ENCODE measurements around the gene FOXD4.
A peak's percentile ranks its signal among the peaks of the same experiment; 100 is the strongest.
"Not testable (repeated sequence)": the region's sequence is repeated elsewhere in the genome, so short reads cannot be mapped to it uniquely, and the experiment has no call there.

FOXD4 gene

GRCh38 chr9:117995-118467 lies at the start of gene FOXD4:
Gene FOXD4, minus strand, starts transcription at chr9:118417. Its CDS starts 298 bp downstream, at chr9:118119.
- not testable (repeated sequence) for DNase-seq

- not testable (repeated sequence) for DNase-seq
Observed at GRCh38 chr9:159871-160270, 41.7 kb upstream of the FOXD4 start.

GRCh38 chr9:151173-151572 lies 33.0 kb upstream of the FOXD4 start:
- not testable (repeated sequence) for DNase-seq

DNA sequence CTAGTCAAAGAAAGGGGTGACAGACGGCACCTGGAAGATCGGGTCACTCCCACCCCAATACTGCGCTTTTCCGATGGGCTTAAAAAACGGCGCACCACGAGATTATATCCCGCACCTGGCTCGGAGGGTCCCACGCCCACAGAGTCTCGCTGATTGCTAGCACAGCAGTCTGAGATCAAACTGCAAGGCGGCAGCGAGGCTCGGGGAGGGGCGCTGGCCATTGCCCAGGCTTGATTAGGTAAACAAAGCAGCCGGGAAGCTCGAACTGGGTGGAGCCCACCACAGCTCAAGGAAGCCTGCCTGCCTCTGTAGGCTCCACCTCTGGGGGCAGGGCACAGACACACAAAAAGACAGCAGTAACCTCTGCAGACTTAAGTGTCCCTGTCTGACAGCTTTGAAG lies 21.7 kb upstream of the FOXD4 start:
- not testable (repeated sequence) for DNase-seq

GRCh38 chr9:117144-117994 lies 848 bp downstream of the FOXD4 start:
- DNase-seq: peak; percentile 66

DNA sequence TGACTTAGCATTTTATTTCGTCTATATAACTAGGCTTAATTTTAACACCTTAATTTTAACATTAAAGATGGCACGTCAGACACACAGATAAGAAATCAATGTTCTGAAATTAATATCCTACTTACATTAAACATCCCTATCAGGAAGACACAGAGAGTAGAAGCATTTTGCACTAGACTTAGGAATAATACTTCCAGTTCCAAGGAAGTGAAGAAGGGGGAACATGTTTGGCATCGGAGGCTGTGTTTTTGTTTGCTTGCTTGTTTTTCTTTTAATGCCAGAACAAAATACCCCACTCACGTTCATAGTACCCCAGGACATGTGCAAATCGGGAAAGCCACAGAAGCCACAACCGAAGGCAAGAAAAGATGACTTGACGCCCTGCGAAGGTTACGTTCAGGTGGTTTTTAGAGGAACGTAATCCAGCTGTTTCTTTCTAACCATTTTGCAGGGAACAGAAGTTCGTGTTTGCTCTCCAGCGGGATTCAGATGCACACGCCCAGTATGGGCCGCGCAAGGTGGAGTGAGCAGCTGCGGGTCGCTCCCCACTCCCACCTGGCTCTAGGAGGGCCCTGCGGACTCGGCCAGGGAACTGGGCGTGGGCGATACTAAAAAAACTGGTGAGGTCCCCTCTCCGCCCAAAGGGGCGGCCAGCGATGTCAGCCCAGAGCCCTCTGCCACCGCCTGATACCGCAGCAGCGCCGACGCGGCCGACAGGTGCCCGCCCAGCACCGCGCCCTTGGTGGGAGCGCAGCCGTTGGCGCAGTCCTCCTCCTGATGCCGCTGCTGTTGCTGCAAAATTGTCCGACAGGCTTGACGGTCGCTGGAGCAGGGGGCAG lies 1.8 kb downstream of the FOXD4 start:
- not testable (repeated sequence) for DNase-seq

- not testable (repeated sequence) for DNase-seq
Observed at GRCh38 chr9:115118-115451, 3.1 kb downstream of the FOXD4 start.

DNA sequence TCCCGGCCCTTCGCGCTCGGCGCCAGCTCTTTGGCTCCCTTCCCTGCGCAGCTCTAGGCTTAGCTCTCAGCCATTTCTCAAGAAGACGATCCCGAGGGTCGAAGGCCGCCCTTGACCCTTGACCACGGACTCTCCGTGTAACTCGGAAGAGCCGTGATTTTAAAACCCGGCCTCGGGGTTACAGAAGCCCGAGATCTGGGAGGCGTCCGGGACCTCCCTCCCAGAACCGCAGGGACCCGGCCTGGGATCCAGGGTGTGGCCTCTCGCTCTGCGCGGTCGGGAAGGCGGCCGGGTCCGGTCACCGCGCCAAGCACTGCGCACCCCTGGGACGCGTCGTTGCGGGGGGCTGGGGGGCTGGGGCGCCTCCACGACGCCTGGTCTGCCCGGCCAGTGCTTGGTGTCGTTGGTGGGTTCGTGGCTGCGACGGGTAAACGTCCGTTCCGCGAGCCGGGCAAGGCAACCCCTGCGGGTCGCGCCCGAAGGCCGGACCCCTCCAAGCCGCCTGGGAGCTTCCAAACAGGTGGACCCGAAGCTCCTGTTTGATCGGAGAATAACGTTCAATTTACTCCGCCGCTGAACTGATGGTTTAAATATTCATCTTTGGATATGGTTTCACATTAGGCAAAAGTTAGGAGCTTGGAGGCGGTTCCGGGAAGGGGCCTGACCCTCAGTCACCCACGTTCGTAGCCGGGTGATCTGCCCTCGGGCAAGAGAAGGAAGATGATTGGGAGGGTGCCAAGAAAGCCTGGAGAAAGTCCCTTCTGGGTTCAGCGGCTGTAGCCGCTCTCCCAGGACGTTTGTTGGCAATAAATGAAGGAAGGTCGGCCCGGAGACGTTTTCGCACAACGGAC lies 3.7 kb downstream of the FOXD4 start:
- DNase-seq: not testable (repeated sequence)

- peak; percentile 70 for DNase-seq
Observed at GRCh38 chr9:113468-114266, 4.5 kb downstream of the FOXD4 start.

DNA sequence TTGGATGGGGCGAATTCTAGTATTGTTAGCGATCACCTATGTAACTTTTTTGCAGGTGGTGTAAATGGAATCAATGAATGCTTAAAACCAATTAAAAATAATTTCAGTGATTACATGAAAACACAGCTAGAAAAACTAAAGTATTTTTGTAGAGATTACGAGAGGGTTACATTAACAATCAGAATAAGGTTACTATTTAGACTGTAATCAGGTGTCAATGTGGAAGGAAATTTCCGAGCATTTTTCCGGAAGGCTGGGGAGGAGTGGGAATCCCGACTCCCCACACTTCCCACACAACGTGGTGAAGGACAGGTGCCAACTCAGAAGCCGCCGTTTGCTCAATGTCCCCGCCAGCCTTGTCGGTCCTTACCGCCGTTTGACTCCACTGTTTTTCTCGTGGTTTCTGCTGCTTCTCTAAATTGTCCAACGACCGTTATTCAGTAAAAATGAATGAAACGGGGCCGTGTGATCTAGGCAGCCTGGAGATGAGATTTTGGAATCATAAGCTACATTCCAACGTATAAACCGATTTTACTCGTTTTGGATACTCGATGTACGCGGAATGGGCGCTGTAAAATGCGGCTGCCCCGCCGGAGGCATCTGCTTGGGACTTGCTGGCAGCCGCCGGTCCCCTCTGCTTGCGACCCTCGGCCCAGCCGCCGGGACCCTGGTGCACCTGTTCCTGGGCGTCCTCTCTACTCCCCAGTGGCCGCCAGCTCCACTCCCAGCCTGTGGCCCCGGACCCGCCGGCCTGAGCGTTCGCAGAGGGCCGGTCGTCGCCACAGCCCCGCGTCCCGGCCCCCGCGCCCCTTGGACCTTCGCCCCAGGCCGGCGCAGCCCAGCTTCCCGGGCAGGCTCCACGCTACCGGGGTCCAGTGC lies 5.4 kb downstream of the FOXD4 start:
- DNase-seq: not testable (repeated sequence)

- DNase-seq: not testable (repeated sequence)
Observed at GRCh38 chr9:110672-111071, 7.5 kb downstream of the FOXD4 start.

GRCh38 chr9:109540-109939 lies 8.7 kb downstream of the FOXD4 start:
- DNase-seq: not testable (repeated sequence)

DNA sequence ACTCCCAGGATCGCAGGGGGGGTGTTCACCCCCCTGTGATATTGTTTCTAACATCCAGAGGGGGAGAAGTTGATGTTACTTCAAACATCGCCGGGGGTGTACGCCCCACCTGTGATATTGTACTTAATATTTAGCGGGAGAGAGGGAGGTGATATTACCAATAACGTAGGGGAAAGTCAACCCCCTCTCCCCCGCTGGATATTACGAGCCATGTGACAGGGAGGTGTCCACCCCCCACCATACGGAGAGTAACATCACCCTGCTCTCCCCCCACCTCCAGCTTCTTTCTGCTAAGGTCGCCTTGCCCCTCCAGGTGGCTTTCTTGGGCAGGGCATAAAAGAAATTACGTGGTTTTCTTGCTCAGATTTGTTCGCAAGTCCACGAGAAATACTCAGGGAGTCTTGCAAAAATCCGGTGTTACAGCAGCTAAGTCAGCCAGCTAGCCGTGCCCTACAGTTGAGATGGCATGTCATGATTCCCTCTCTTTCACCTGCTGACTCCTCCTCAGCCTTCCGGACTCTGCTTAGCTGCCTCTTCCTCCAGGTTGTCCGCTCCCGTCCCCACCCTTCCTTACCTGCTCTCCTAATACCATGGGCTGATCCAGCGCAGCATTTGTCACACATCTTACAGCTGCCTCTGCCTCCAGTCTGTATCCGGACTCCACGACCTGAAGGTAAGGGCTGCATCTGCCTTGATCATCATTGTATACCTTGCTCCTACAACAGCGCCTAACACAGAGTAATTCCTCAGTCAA lies 9.3 kb downstream of the FOXD4 start:
- not testable (repeated sequence) for DNase-seq

DNA sequence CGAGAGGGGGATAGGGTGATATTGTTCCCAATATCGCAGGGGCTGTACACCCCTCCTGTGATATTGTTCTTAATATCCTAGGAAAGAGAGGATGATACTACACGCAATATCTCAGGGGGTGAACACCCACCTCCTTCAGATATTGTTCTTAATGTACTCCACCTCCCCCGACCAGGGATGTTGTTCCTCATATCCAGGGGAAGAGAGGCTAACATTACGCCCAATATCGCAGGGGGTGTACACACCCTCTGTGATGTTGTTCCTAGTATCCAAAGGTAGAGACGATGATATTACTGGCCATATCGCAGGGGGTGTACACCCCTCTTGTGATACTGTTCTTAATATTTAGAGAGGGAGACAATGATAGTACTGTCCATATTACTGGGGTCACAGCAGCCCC lies 12.2 kb downstream of the FOXD4 start:
- not testable (repeated sequence) for DNase-seq

DNA sequence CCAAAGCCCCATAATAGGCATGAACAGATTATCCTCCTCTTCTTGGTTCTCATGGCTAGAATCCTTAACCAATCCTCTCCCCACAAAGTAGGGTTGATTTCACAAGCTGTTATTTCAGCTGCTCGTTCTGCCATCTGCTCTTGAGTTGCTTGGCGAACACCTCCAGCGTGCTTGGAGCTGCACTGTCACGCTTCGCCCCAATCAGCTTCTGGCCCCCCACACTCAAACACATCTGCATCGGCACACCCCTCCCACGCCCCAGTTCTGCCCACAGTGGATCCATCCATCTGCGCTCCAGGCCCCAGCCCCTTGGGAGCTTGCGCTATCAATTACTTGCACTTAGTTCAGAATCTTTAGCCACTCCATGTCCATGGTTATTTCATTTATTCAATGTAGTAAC lies 17.8 kb downstream of the FOXD4 start:
- DNase-seq: not testable (repeated sequence)

GRCh38 chr9:99867-100266 lies 18.4 kb downstream of the FOXD4 start:
- DNase-seq: not testable (repeated sequence)

DNA sequence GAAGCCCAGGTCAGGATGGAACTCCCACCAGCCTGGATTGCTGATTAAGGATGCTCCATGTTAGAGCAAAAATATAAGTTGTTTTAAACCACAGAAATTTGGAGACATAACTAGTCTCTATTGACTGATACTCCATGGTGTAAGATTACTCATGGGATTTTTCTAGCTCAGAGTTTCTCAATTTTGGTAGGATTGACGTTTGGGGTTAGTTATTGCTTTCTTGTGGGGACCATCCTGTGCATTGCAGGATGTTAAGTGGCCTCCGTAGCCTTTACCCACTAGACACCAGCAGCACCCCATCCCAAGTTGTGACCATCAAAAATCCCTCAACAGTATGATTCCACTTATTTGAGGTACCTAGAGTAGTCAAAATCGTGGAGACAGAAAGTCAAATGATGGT lies 19.4 kb downstream of the FOXD4 start:
- DNase-seq: not testable (repeated sequence)

GRCh38 chr9:94992-95391 lies 23.2 kb downstream of the FOXD4 start:
- DNase-seq: not testable (repeated sequence)

GRCh38 chr9:94323-94722 lies 23.9 kb downstream of the FOXD4 start:
- not testable (repeated sequence) for DNase-seq

- not testable (repeated sequence) for DNase-seq
Observed at GRCh38 chr9:93909-94308, 24.3 kb downstream of the FOXD4 start.

All from activated CD8-positive, alpha-beta memory T cell treated with anti-CD3 and anti-CD28 coated beads for 24 hours (primary cell).